IMR-90 (cell line): ENCODE measurements around the gene RAD21L1. TPM values are rescaled to one million over a fixed set of nuclear protein-coding genes. Genes with fewer than 3 reads are reported as not detected.

Source experiments
- ATAC-seq: fragments of 200-7000 bp; cut with Tn5 transposase; 2 replicates; pipeline ENCODE4 v1.9.1; 2020; ENCODE audit warnings: low read depth, mild to moderate bottlenecking, moderate library complexity
- BruUV-seq: library from RNA; stranded (reverse); fragments of 400-500 nt; replicated peaks from 2 replicates; lab custom pipeline; 2021; lab: Mats Ljungman, UMichigan
- CTCF ChIA-PET: fragments of 300-600 bp; formaldehyde crosslinking; extraction: SDS; loops from one replicate; lab custom pipeline; 2021; ENCODE audit warnings: antibody characterized with exemption; lab: Yijun Ruan, JAX
- POLR2A ChIA-PET: fragments of 300-600 bp; sonication (Branson Sonifier 250); formaldehyde crosslinking; loops from one replicate; lab custom pipeline; 2022; ENCODE audit warnings: antibody characterized with exemption; ENCODE audit not compliant: unreplicated experiment; lab: Charles Lee
- DNase-seq: peaks from one replicate; pipeline ENCODE4 v3.0.0; 2013
- H2AFZ ChIP-seq: replicated peaks from 2 replicates; pipeline ENCODE3; 2013; ENCODE audit warnings: low read length, mild to moderate bottlenecking; ENCODE audit not compliant: poor library complexity
- H2AK5ac ChIP-seq: 2 replicates; pipeline ENCODE4 v1.6.1; 2013; ENCODE audit warnings: low read depth, low read length, inconsistent platforms
- H2AK9ac ChIP-seq: replicated peaks from 2 replicates; pipeline ENCODE3; 2013; ENCODE audit warnings: mild to moderate bottlenecking, low read depth, low read length, moderate library complexity; ENCODE audit not compliant: poor library complexity
- H2BK120ac ChIP-seq: 2 replicates; pipeline ENCODE4 v1.6.1; 2013; ENCODE audit warnings: low read depth, low read length, inconsistent platforms
- H2BK15ac ChIP-seq: 3 replicates; pipeline ENCODE4 v1.6.1; 2013; ENCODE audit warnings: low read depth, low read length, inconsistent platforms
- H2BK20ac ChIP-seq: 2 replicates; pipeline ENCODE4 v1.6.1; 2013; ENCODE audit warnings: low read depth, mild to moderate bottlenecking, inconsistent platforms, low read length, moderate library complexity
- H2BK5ac ChIP-seq: 2 replicates; pipeline ENCODE4 v1.6.1; 2013; ENCODE audit warnings: mild to moderate bottlenecking, low read depth, low read length, inconsistent platforms; ENCODE audit not compliant: poor library complexity, severe bottlenecking
- H3K14ac ChIP-seq: replicated peaks from 2 replicates; pipeline ENCODE4 v1.6.1; 2013; ENCODE audit warnings: low read depth, low read length, inconsistent platforms
- H3K18ac ChIP-seq: 2 replicates; pipeline ENCODE4 v1.6.1; 2013; ENCODE audit warnings: low read depth, low read length, control low read depth
- H3K23ac ChIP-seq: 2 replicates; pipeline ENCODE4 v1.6.1; 2013; ENCODE audit warnings: low read depth, low read length, inconsistent platforms
- H3K27ac ChIP-seq: 2 replicates; pipeline ENCODE4 v1.5.1; 2013; ENCODE audit warnings: mild to moderate bottlenecking, control low read depth, low read length; ENCODE audit not compliant: insufficient read depth
- H3K27me3 ChIP-seq: 2 replicates; pipeline ENCODE4 v1.6.1; 2013; ENCODE audit warnings: low read length; ENCODE audit not compliant: control insufficient read depth, insufficient read depth
- H3K36me3 ChIP-seq: 2 replicates; pipeline ENCODE4 v1.6.1; 2013; ENCODE audit warnings: low read length, mixed read lengths; ENCODE audit not compliant: control insufficient read depth, insufficient read depth
- H3K4ac ChIP-seq: 2 replicates; pipeline ENCODE4 v1.6.1; 2013; ENCODE audit warnings: low read depth, low read length, inconsistent platforms
- H3K4me1 ChIP-seq: 2 replicates; pipeline ENCODE4 v1.6.1; 2013; ENCODE audit warnings: low read length, mixed read lengths; ENCODE audit not compliant: control insufficient read depth, insufficient read depth
- H3K4me2 ChIP-seq: 2 replicates; pipeline ENCODE4 v1.6.1; 2013; ENCODE audit warnings: low read depth, mild to moderate bottlenecking, control low read depth, low read length, moderate library complexity
- H3K4me3 ChIP-seq: 2 replicates; pipeline ENCODE4 v1.5.1; 2013; ENCODE audit warnings: low read depth, mild to moderate bottlenecking, control low read depth, low read length, moderate library complexity; ENCODE audit not compliant: insufficient read depth
- H3K56ac ChIP-seq: 2 replicates; pipeline ENCODE4 v1.6.1; 2013; ENCODE audit warnings: low read length, inconsistent platforms; ENCODE audit not compliant: insufficient read depth; ENCODE audit errors: extremely low read depth
- H3K79me1 ChIP-seq, 2 experiments: 2 replicates each; pipeline ENCODE4 v1.6.1; 2013; ENCODE audit warnings: low read length in 2 of 2, inconsistent platforms in 1 of 2, low read depth in 1 of 2
- H3K9ac ChIP-seq: 2 replicates; pipeline ENCODE4 v1.6.1; 2013; ENCODE audit warnings: low read depth, low read length, control low read depth
- H3K9me1 ChIP-seq: 2 replicates; pipeline ENCODE4 v1.6.1; 2013; ENCODE audit warnings: low read length, inconsistent platforms; ENCODE audit not compliant: insufficient read depth
- H3K9me3 ChIP-seq: 2 replicates; pipeline ENCODE4 v1.6.1; 2013; ENCODE audit warnings: low read length; ENCODE audit not compliant: control insufficient read depth, insufficient read depth
- H4K20me1 ChIP-seq: 2 replicates; pipeline ENCODE4 v1.6.1; 2013; ENCODE audit warnings: low read length, inconsistent platforms; ENCODE audit not compliant: insufficient read depth
- H4K5ac ChIP-seq: 2 replicates; pipeline ENCODE4 v1.6.1; 2013; ENCODE audit warnings: mild to moderate bottlenecking, low read depth, low read length, control low read depth
- H4K8ac ChIP-seq, 2 experiments: 2 replicates each; pipeline ENCODE4 v1.6.1; 2013; ENCODE audit warnings: low read depth in 2 of 2, low read length in 2 of 2, control low read depth in 1 of 2, inconsistent platforms in 1 of 2
- H4K91ac ChIP-seq: 2 replicates; pipeline ENCODE4 v1.6.1; 2013; ENCODE audit warnings: low read depth, low read length, inconsistent platforms; ENCODE audit not compliant: insufficient read depth
- FOS ChIP-seq: fragments of 150-350 bp; IDR thresholded peaks from 2 replicates; pipeline ENCODE4 v1.6.1; 2016; ENCODE audit warnings: low read depth, low read length
- MAZ ChIP-seq: IDR thresholded peaks from 2 replicates; pipeline ENCODE4 v1.6.1; 2012; ENCODE audit warnings: low read depth, mild to moderate bottlenecking, low read length, improper control_type of control experiment, moderate library complexity, borderline replicate concordance
- POLR2A ChIP-seq: IDR thresholded peaks from 2 replicates; pipeline ENCODE4 v1.6.1; 2012; ENCODE audit warnings: mild to moderate bottlenecking, low read depth, low read length
- WGBS, 2 experiments: methylation state at CpG; one replicate each; pipeline versions ENCODE4 v1.1.5 to v1.1.7; 2013; ENCODE audit warnings: missing lambda C conversion rate in 2 of 2; ENCODE audit not compliant: insufficient read length in 1 of 2; ENCODE audit errors: extremely low coverage in 2 of 2; 5-methylcytosine and 5-hydroxymethylcytosine counted together
- dilution Hi-C: fragments of 300-500 bp; cut with HindIII; formaldehyde crosslinking; loops from one replicate; pipeline ENCODE4 v1.14.3; 2018; ENCODE audit warnings: low sequenced_read_pairs; ENCODE audit not compliant: unreplicated experiment
- in situ Hi-C: fragments of 300-500 bp; cut with MboI; formaldehyde crosslinking; loops from 3 replicates; pipeline ENCODE4 v1.14.3; 2019; ENCODE audit warnings: low sequenced_read_pairs, inconsistent platforms, mixed read lengths
- intact Hi-C: fragments of 100-400 bp; cut with micrococcal nuclease; formaldehyde crosslinking; loops from 2 replicates; pipeline ENCODE4 v1.10.0; 2022
- polyA plus RNA-seq, 3 experiments: library from polyadenylated mRNA; depleted of rRNA; stranded (reverse); fragments of >200 nt; gene quantifications; 2 replicates each; pipeline ENCODE4 v1.2.3, GENCODE V29; 2012; ENCODE audit warnings: low replicate concordance in 1 of 3
- total RNA-seq: library from RNA; depleted of rRNA; stranded (reverse); fragments of >200 nt; gene quantifications from 2 replicates; pipeline ENCODE4 v1.2.3, GENCODE V29; 2012

RAD21L1 gene
- total and polyA plus RNA-seq, 2 of the 4 experiments (the other 2 are of a cell fraction) = not detected

GRCh38 chr20:1266167-1266973, 40.5 kb downstream of the RAD21L1 start, which contains the start of gene SNPH:
TSS of gene SNPH (plus strand) at chr20:1266294. CDS start at chr20:1296240, 29,946 bp downstream.
- intact Hi-C loops = loop anchor here (2.0 kb wide), 1 partner anchor 40 kb away; the partner anchor contains the start of gene RAD21L1
- peak; percentile 96 for ATAC-seq
- peak; percentile 37; the same call in 1 of the 2 replicates for TF ChIP-seq FOS
- TF ChIP-seq POLR2A = no peak
- TF ChIP-seq MAZ = peak; percentile 66

More at GRCh38 chr20:1266167-1266973, 40.5 kb downstream of the RAD21L1 start, which contains the start of gene SNPH:
- H2BK15ac ChIP-seq = 0 out of 3 replicates have a peak within 1 kb of the TSS, but pooled peaks have one; percentile 8
- BruUV-seq = no TSS peak
- peak within 1 kb of the TSS; percentile 94 for H3K4me2 ChIP-seq
- H3K27ac ChIP-seq = peak within 1 kb of the TSS; percentile 66
- H3K18ac ChIP-seq = peak within 1 kb of the TSS; percentile 62
- H3K23ac ChIP-seq = peak within 1 kb of the TSS; percentile 85; the same call in 1 of the 2 replicates
- peak within 1 kb of the TSS; percentile 85 for H3K14ac ChIP-seq
- H4K5ac ChIP-seq = peak within 1 kb of the TSS; percentile 93
- H4K91ac ChIP-seq = peak within 1 kb of the TSS; percentile 80
- H3K56ac ChIP-seq = no peak within 1 kb of the TSS
- peak within 1 kb of the TSS; percentile 92 for H2AFZ ChIP-seq
- H4K20me1 ChIP-seq = no peaks in the 10 kb centered on the region
- POLR2A ChIA-PET = interaction anchor here (0.5 to 0.6 kb wide), 2 partner anchors 45 to 547 kb away, joined by 3 to 5 read pairs; no protein-coding TSS in a partner anchor
- H3K36me3 ChIP-seq = peaks cover 4% of the 10 kb centered on the region; the same call in 1 of the 2 replicates
- H3K9me1 ChIP-seq = peaks cover 12% of the 10 kb centered on the region; the same call in 1 of the 2 replicates
- H3K9ac ChIP-seq = peak within 1 kb of the TSS; percentile 81
- WGBS, 2 experiments = 0% methylated on average over 5 of the region's 61 CpGs; no CpG with 5 or more reads in 1 of the 2 experiments
- peak; percentile 76 for DNase-seq
- dilution Hi-C loops = no loop called here
- peak within 1 kb of the TSS; percentile 75; the same call in 1 of the 2 replicates for H2BK20ac ChIP-seq
- peak within 1 kb of the TSS; percentile 91 for H3K4ac ChIP-seq
- H2AK5ac ChIP-seq = peak within 1 kb of the TSS; percentile 67
- peak within 1 kb of the TSS; percentile 81 for H3K4me3 ChIP-seq
- peak within 1 kb of the TSS; percentile 85 for H2BK120ac ChIP-seq
- peak within 1 kb of the TSS; percentile 56 for H2BK5ac ChIP-seq
- H4K8ac ChIP-seq = peak within 1 kb of the TSS; percentile 62 to 88
- peaks cover 21 to 29% of the 10 kb centered on the region in 2 experiments for H3K79me1 ChIP-seq
- H3K27me3 ChIP-seq = no peaks in the 10 kb centered on the region
- in situ Hi-C loops = no loop called here
- no peaks in the 10 kb centered on the region for H3K9me3 ChIP-seq
- peak within 1 kb of the TSS; percentile 85 for H2AK9ac ChIP-seq
- CTCF ChIA-PET = interaction anchor here (0.6 kb wide), 1 partner anchor 52 kb away, joined by 3 read pairs; no protein-coding TSS in a partner anchor
- peaks cover 6% of the 10 kb centered on the region; the same call in 1 of the 2 replicates for H3K4me1 ChIP-seq
